H9 (cell line): ENCODE measurements around the gene OCIAD2. TPM values are rescaled to one million over a fixed set of nuclear protein-coding genes. Genes with fewer than 3 reads are reported as not detected.

Experiments
- DNase-seq: peaks from one replicate; pipeline ENCODE4 v3.0.0-alpha.2; 2017
- H2AFZ ChIP-seq: one replicate; pipeline ENCODE4 v1.6.1; 2013; ENCODE audit warnings: mild to moderate bottlenecking, low read length, control low read depth, moderate library complexity
- H2AK5ac ChIP-seq: 2 replicates; pipeline ENCODE4 v1.6.1; 2013; ENCODE audit warnings: low read length, control low read depth, mixed read lengths; ENCODE audit not compliant: insufficient read length
- H2BK120ac ChIP-seq: one replicate; pipeline ENCODE4 v1.6.1; 2013; ENCODE audit warnings: low read depth, mild to moderate bottlenecking, low read length, control low read depth, inconsistent platforms; ENCODE audit not compliant: poor library complexity, severe bottlenecking
- H2BK12ac ChIP-seq: 2 replicates; pipeline ENCODE4 v1.6.1; 2013; ENCODE audit warnings: low read length, control low read depth, mixed read lengths, low read depth; ENCODE audit not compliant: insufficient read length
- H2BK15ac ChIP-seq: 2 replicates; pipeline ENCODE4 v1.6.1; 2013; ENCODE audit warnings: low read depth, low read length, control low read depth
- H2BK20ac ChIP-seq: one replicate; pipeline ENCODE4 v1.6.1; 2013; ENCODE audit warnings: low read depth, mild to moderate bottlenecking, low read length, control low read depth, inconsistent platforms; ENCODE audit not compliant: poor library complexity, severe bottlenecking
- H2BK5ac ChIP-seq: 2 replicates; pipeline ENCODE4 v1.6.1; 2013; ENCODE audit warnings: low read length, control low read depth, mixed read lengths; ENCODE audit not compliant: insufficient read length
- H3K14ac ChIP-seq: 2 replicates; pipeline ENCODE4 v1.6.1; 2013; ENCODE audit warnings: low read length, control low read depth; ENCODE audit not compliant: insufficient read depth
- H3K18ac ChIP-seq: 2 replicates; pipeline ENCODE4 v1.6.1; 2013; ENCODE audit warnings: low read depth, mild to moderate bottlenecking, mixed read lengths, low read length, control low read depth; ENCODE audit not compliant: insufficient read length
- H3K23ac ChIP-seq: 2 replicates; pipeline ENCODE4 v1.6.1; 2013; ENCODE audit warnings: low read length, control low read depth, mixed read lengths, low read depth; ENCODE audit not compliant: insufficient read length
- H3K23me2 ChIP-seq: 2 replicates; pipeline ENCODE4 v1.6.1; 2013; ENCODE audit warnings: low read depth, mild to moderate bottlenecking, mixed read lengths, low read length, control low read depth; ENCODE audit not compliant: insufficient read length, poor library complexity, severe bottlenecking
- H3K27ac ChIP-seq: 2 replicates; pipeline ENCODE4 v1.5.1; 2013; ENCODE audit warnings: low read length, control low read depth, mixed read lengths, low read depth; ENCODE audit not compliant: insufficient read length
- H3K27me3 ChIP-seq: 2 replicates; pipeline ENCODE4 v1.6.1; 2013; ENCODE audit warnings: low read length, control low read depth, inconsistent platforms; ENCODE audit not compliant: insufficient read depth
- H3K4ac ChIP-seq: 2 replicates; pipeline ENCODE4 v1.6.1; 2013; ENCODE audit warnings: low read depth, mild to moderate bottlenecking, control low read depth, inconsistent platforms, low read length, moderate library complexity
- H3K4me1 ChIP-seq: 2 replicates; pipeline ENCODE4 v1.6.1; 2013; ENCODE audit warnings: low read length, control low read depth, inconsistent platforms; ENCODE audit not compliant: insufficient read depth
- H3K4me2 ChIP-seq: 2 replicates; pipeline ENCODE4 v1.6.1; 2013; ENCODE audit warnings: low read length, control low read depth, mixed read lengths; ENCODE audit not compliant: insufficient read length, insufficient read depth
- H3K56ac ChIP-seq: 2 replicates; pipeline ENCODE4 v1.6.1; 2013; ENCODE audit warnings: low read depth, mild to moderate bottlenecking, mixed read lengths, low read length, control low read depth; ENCODE audit not compliant: insufficient read length
- H3K79me1 ChIP-seq: 2 replicates; pipeline ENCODE4 v1.6.1; 2013; ENCODE audit warnings: low read depth, mild to moderate bottlenecking, moderate library complexity, low read length, control low read depth, inconsistent platforms; ENCODE audit not compliant: insufficient read depth, poor library complexity, severe bottlenecking
- H3K79me2 ChIP-seq: 2 replicates; pipeline ENCODE4 v1.6.1; 2013; ENCODE audit warnings: low read length, control low read depth, inconsistent platforms; ENCODE audit not compliant: insufficient read depth
- H3K9ac ChIP-seq: 2 replicates; pipeline ENCODE4 v1.6.1; 2013; ENCODE audit warnings: low read length, control low read depth, mixed read lengths; ENCODE audit not compliant: insufficient read length; ENCODE audit errors: extremely low read depth
- H3K9me3 ChIP-seq: one replicate; pipeline ENCODE4 v1.6.1; 2013; ENCODE audit warnings: low read depth, low read length, inconsistent platforms; ENCODE audit not compliant: control insufficient read depth
- H3T11ph ChIP-seq: one replicate; pipeline ENCODE4 v1.6.1; 2013; ENCODE audit warnings: mild to moderate bottlenecking, low read length, control low read depth, inconsistent platforms
- H4K20me1 ChIP-seq: one replicate; pipeline ENCODE4 v1.6.1; 2013; ENCODE audit not compliant: control insufficient read depth, insufficient read length, insufficient read depth
- H4K5ac ChIP-seq: 2 replicates; pipeline ENCODE4 v1.6.1; 2013; ENCODE audit warnings: low read depth, mild to moderate bottlenecking, mixed read lengths, low read length, control low read depth; ENCODE audit not compliant: insufficient read length
- H4K8ac ChIP-seq: replicated peaks from 2 replicates; pipeline ENCODE4 v1.6.1; 2013; ENCODE audit warnings: low read length, control low read depth, mixed read lengths, low read depth; ENCODE audit not compliant: insufficient read length
- H4K91ac ChIP-seq: 2 replicates; pipeline ENCODE4 v1.6.1; 2013; ENCODE audit warnings: low read depth, mild to moderate bottlenecking, moderate library complexity, mixed read lengths, low read length, control low read depth; ENCODE audit not compliant: insufficient read length
- H3K27ac Mint-ChIP-seq, 3 experiments: 2 replicates in 2 of 3; 3 replicates in 1 of 3; pipeline ENCODE4 v1.8.0; 2020 to 2021; ENCODE audit warnings: mixed read lengths in 3 of 3, mild to moderate bottlenecking in 1 of 3, moderate library complexity in 1 of 3
- H3K27me3 Mint-ChIP-seq: 2 replicates; pipeline ENCODE4 v1.8.0; 2021; ENCODE audit warnings: low read depth, mild to moderate bottlenecking, moderate library complexity, mixed read lengths
- H3K36me3 Mint-ChIP-seq, 3 experiments: 2 replicates in 2 of 3; 3 replicates in 1 of 3; pipeline ENCODE4 v1.8.0; 2020 to 2021; ENCODE audit warnings: low read depth in 3 of 3, mixed read lengths in 3 of 3; ENCODE audit not compliant: insufficient read depth in 1 of 3
- H3K4me1 Mint-ChIP-seq, 2 experiments: 2 replicates each; pipeline ENCODE4 v1.8.0; 2020; ENCODE audit warnings: mixed read lengths in 2 of 2
- H3K4me3 Mint-ChIP-seq, 2 experiments: 2 replicates in 1 of 2; 3 replicates in 1 of 2; pipeline ENCODE4 v1.8.0; 2020 to 2021; ENCODE audit warnings: mild to moderate bottlenecking in 2 of 2, mixed read lengths in 2 of 2, moderate library complexity in 1 of 2
- H3K9me3 Mint-ChIP-seq, 2 experiments: 2 replicates in 1 of 2; 3 replicates in 1 of 2; pipeline ENCODE4 v1.8.0; 2020; ENCODE audit warnings: mild to moderate bottlenecking in 2 of 2, mixed read lengths in 2 of 2, moderate library complexity in 1 of 2
- CTCF ChIP-seq: fragments of 200-600 bp; sonication (generic); conservative IDR thresholded peaks from 3 replicates; pipeline ENCODE4 v1.8.0; 2021; ENCODE audit warnings: antibody characterized with exemption, mild to moderate bottlenecking
- WGBS: extraction: QIAGEN DNeasy Blood & Tissue Kit; methylation state at CpG from one replicate; pipeline ENCODE4 v1.1.7; 2013; ENCODE audit warnings: missing lambda C conversion rate, low lambda C conversion rate, mixed read lengths; ENCODE audit not compliant: insufficient read length; ENCODE audit errors: extremely low coverage; 5-methylcytosine and 5-hydroxymethylcytosine counted together
- total RNA-seq: library from RNA; stranded (reverse); gene quantifications from 2 replicates; pipeline ENCODE4 v1.2.1, GENCODE V29; 2021

OCIAD2 gene
- total RNA-seq, 1 experiment from 2014 or later: 108 TPM

GRCh38 chr4:48949518-48950219, 43.1 kb upstream of the OCIAD2 start:
- Mint-ChIP-seq H3K36me3 (peaks cover 0 to 5% (median 3%) of the 10 kb centered on the region in 3 experiments; a peak in 4 of 7 replicates), H3K9me3 (peaks cover 4 to 7% of the 10 kb centered on the region in 2 experiments; a peak in 4 of 5 replicates), H3K4me3 (no peak overlapping the region; a peak in 1 of 5 replicates), H3K27ac (no peak overlapping the region), H3K4me1 (peaks cover 18 to 19% of the 10 kb centered on the region in 2 experiments), H3K27me3 (peaks cover 16% of the 10 kb centered on the region)
- Histone ChIP-seq H3K79me1 (no peaks in the 10 kb centered on the region), H2BK120ac (no peak overlapping the region), H2AFZ (no peak overlapping the region), H3K4me1 (peaks cover 3% of the 10 kb centered on the region; the same call in 1 of the 2 replicates), H4K5ac (no peak overlapping the region), H2BK5ac (no peak overlapping the region), H3K23ac (no peak overlapping the region), H3K9ac (no peak overlapping the region), H3K18ac (no peak overlapping the region), H3K79me2 (no peaks in the 10 kb centered on the region), H3K9me3 (no peaks in the 10 kb centered on the region), H2AK5ac (no peak overlapping the region), H3K56ac (no peak overlapping the region), H2BK20ac (no peak overlapping the region), H3T11ph (no peak overlapping the region), H3K14ac (no peak overlapping the region), H3K27me3 (no peaks in the 10 kb centered on the region), H2BK12ac (no peak overlapping the region), H3K4me2 (no peak overlapping the region), H2BK15ac (no peak overlapping the region), H3K27ac (no peak overlapping the region), H4K8ac (no peak overlapping the region), H4K91ac (no peak overlapping the region), H3K23me2 (no peaks in the 10 kb centered on the region), H3K4ac (no peak overlapping the region), H4K20me1 (no peaks in the 10 kb centered on the region)
- no CpG with 5 or more reads among the region's 4 CpGs for WGBS
- TF ChIP-seq CTCF: no peak
- no peak for DNase-seq
